Measurements from ENCODE around the gene IZUMO3.
"Not testable (repeated sequence)": the region's sequence is repeated elsewhere in the genome, so short reads cannot be mapped to it uniquely, and the experiment has no call there.

IZUMO3 gene

GRCh38 chr9:24545847-24546522, at the start of gene IZUMO3:
IZUMO3 (minus strand) TSS chr9:24545897; CDS start chr9:24545649, 248 bp downstream.
- no peak for DNase-seq

- no peak for DNase-seq
Measured at GRCh38 chr9:24594234-24594850, 48.6 kb upstream of the IZUMO3 start.

DNA sequence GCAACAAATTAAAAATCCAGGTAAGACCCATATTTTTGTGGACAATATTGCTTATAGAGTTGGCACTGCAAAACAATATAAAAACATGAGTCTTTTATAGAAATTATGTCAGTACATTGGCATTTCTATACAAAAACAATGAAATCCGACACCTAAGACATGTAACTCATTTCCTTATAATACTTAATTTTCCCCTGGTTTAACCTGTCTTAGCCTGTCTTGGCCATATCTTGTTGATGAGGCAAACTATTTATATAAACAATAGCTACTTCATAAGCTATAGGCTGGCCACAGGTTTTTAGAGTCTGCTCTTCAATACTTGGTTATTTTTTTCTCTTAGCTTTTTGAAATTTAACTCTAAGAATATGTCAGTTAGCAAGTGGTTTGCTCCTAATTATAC, 44.7 kb upstream of the IZUMO3 start:
- no peak for DNase-seq

- DNase-seq = no peak
Measured at GRCh38 chr9:24587883-24588282, 42.2 kb upstream of the IZUMO3 start.

- no peak for DNase-seq
Measured at GRCh38 chr9:24582146-24583126, 36.7 kb upstream of the IZUMO3 start.

GRCh38 chr9:24580005-24580404, 34.3 kb upstream of the IZUMO3 start:
- not testable (repeated sequence) for DNase-seq

- DNase-seq = no peak
Measured at GRCh38 chr9:24572406-24572805, 26.7 kb upstream of the IZUMO3 start.

DNA sequence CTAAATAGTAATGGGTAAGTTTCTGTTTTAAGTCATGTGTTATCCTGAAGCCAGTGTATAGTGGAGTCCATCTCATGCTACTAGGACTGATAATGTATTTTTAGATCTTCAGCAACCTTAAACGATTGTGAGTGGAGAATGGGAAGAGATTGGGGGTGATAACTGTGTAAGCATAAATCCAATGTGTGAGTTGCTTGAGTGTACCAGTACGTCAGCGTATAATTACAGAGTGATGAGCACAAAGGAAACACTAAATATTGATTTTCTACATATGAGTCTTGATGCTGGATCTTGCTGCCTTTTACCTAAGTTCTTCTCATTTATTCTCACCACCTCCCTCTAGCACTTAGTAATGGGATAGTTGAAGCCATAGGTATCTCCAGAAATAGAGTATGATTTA, 16.3 kb upstream of the IZUMO3 start:
- DNase-seq = no peak

GRCh38 chr9:24553183-24553552, 7.5 kb upstream of the IZUMO3 start:
- no peak for DNase-seq

DNA sequence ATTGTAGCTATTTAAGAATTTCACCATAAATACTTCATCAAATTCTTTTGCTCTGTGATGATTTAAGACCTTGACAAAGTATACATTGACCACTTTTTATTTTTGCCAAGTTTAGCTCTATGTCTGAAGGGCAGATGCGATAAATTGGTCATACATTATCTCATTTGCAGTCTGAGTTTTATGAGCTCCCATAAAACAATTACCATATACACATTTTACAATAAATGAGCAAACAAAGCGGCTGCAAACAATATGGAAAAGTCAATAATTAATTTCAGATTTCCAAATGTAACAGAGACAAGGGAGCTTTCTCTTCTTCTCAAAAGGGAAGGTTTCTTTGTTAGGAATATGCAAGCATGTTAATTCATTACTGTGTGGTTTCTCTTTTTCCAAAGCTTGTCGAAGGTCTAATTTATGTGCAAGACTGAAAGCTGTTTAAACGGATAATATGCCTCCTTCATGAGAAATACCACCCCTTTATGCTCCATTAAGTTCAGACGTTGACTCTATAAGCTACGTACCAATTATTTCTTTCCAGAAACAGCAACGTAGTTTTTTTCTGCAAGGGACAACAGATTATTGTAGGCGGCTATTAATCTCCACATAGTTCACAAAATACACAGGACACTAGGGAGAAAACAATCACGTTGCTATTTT, 7.0 kb upstream of the IZUMO3 start:
- no peak for DNase-seq

DNA sequence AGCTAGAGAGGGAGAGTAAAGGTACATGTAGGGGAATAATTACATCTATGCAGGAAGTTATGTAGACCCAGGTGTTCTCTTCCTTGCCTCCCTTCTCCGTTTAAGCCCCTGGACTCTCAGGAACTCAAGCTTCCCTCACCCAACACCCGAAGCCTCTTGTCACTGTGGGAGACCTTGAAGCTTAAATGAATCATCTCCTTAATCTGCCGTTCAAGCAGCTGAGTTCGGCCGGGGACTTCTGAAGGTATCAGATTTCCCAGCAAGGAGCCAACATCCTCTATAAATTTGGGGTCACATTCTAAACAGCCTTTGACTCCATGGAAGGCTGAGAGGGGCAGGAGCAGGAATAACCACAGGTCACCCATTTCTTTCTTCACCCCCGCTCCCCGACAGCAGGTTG, 412 bp downstream of the IZUMO3 start:
- no peak for DNase-seq

DNA sequence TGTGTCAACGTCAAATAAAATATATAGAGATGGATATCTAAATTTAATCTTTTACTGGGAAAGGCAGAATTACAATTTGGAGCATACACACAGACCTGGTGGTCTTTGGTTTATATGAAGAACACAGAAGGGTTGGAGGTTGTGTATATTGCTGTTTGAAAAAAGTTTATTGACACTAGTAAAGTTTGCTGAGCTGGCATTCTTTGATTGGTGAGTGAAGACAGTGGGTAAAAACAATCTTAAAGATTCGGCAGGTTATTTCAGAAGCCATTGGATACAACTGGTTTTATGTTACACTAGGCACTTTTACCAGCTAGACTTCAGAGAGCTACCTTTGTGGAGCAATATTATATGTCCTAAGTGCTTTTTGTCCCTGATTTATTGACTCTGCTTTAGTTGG, 27.2 kb downstream of the IZUMO3 start:
- DNase-seq = no peak

DNA sequence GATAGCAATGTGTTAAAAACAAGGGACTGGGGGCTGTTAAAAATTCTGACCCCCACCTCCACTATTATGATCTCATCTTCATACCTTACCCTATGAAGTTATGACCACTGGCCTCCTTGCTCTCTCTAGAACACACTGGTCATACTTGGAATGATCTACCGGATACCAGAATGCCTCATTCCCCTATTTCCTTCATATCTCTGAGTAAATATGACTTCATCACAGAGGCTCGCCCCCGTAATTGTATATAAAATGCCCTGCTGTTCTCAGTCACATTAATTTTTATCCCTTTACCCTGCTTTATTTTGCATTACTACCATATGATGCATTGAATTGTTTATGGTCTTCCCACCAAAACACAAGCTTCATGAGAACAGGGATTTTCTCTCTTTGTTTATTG, 29.2 kb downstream of the IZUMO3 start:
- DNase-seq = no peak

DNA sequence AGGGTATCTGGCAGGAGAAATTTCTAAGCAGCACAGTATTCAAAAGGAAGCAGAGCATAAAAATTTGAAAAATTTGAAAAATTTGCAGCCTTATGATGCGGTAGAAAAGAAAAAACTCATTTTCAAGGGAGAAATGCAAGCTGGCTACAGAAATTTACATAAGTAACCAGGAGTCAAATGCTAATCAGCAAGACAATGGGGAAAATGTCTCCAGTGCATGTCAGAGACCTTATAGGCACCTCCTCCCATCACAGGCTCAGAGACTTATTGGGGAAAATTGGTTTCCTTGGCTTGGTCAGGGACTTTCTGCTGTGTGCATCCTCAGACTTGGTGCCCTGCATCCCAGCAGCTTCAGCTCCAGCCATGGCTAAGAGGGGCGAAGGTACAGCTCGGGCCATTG, 35.8 kb downstream of the IZUMO3 start:
- no peak for DNase-seq

DNA sequence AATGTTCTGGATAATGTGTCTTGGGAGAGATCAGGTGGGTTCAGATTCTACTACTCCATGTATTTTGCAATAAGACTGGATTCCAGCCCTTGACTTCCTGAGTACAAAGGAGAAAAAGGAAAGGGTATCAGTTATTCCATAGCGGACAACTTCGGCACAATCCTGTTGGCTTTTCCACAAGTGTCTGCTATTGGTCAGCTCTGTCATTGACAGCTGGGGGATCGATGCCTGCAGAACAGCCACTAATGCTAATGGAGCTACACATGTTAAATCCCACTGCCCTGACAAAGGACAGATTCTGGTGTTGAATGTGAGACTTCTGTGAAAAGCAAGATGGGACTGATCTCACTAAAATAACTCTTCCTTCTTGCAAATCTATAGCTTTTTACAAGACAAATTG, 41.2 kb downstream of the IZUMO3 start:
- no peak for DNase-seq

- DNase-seq = no peak
Measured at GRCh38 chr9:24502206-24502937, 43.3 kb downstream of the IZUMO3 start.

GRCh38 chr9:24500761-24501160, 44.9 kb downstream of the IZUMO3 start:
- DNase-seq = no peak

DNA sequence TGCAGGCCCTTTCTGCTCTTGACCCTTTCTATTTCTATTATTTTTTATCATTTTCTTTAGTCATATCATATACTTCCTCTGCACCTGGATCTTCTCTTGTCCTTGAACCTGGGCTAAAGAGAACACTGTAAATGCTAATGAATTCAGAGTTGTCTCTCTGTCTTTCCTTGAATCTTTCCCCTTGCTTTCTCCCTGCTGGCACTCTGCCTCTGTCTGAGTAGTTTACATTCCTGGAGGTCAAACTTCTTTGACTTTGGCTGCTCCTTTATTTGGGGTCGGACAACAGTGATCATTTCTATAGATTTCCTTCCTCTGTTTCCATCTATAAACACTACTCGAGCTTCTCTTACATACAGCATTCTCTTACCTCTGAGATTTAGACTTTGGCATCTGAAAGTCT, 47.1 kb downstream of the IZUMO3 start:
- no peak for DNase-seq

DNA sequence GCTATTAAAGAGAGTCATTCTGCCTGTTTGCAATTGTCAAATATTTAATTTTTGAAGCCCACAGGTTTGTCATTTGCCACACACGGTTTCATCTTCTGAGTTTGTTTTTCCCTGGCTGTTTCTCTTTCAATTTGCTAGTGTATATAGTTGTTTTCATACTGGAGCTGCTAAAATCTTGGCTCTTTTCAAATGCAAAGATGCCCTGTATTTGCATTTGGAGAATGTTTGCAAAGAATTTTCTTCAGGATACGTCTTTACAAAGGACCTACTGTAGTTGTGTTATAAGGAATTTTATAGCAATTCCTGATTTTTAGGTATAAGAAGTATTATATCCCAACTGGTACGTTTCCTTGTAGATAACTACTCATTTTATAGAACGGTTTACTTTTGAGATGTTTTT, 48.0 kb downstream of the IZUMO3 start:
- no peak for DNase-seq
